ENCODE measurements around the gene VAC14.

VAC14 gene

DNA sequence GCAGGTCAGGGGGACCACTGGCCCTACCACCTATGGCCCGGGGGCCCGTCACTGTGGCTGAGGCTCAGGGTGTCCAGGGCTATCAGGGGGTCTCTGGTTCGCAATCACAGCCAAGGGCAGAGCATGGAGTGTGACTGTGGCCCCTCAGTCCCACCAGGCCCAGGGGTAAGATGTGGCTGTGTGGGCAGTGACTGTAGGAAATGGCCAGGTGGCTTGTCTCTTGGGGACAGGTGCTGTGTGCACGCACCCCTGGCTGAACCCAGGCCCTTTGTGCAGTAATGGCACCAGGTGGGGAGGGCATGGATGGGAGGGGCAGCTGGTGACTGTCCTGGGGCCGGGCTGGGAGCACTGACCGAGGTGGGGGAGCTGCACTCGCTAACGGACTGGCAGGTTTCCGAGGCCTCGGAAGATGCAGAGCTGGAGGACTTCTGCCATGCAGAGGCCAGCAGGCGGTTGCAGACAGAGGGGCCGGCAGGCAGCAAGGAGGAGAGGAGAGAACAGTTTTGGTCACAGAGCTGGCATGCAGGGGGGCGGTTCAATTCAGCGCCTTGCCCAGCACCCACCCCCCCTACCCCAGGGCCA is 135.8 kb downstream of the VAC14 start:
- TF ChIP-seq, protein P1, sequence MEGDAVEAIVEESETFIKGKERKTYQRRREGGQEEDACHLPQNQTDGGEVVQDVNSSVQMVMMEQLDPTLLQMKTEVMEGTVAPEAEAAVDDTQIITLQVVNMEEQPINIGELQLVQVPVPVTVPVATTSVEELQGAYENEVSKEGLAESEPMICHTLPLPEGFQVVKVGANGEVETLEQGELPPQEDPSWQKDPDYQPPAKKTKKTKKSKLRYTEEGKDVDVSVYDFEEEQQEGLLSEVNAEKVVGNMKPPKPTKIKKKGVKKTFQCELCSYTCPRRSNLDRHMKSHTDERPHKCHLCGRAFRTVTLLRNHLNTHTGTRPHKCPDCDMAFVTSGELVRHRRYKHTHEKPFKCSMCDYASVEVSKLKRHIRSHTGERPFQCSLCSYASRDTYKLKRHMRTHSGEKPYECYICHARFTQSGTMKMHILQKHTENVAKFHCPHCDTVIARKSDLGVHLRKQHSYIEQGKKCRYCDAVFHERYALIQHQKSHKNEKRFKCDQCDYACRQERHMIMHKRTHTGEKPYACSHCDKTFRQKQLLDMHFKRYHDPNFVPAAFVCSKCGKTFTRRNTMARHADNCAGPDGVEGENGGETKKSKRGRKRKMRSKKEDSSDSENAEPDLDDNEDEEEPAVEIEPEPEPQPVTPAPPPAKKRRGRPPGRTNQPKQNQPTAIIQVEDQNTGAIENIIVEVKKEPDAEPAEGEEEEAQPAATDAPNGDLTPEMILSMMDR (IDR thresholded peaks at IDR 0.05), result no peak

DNA sequence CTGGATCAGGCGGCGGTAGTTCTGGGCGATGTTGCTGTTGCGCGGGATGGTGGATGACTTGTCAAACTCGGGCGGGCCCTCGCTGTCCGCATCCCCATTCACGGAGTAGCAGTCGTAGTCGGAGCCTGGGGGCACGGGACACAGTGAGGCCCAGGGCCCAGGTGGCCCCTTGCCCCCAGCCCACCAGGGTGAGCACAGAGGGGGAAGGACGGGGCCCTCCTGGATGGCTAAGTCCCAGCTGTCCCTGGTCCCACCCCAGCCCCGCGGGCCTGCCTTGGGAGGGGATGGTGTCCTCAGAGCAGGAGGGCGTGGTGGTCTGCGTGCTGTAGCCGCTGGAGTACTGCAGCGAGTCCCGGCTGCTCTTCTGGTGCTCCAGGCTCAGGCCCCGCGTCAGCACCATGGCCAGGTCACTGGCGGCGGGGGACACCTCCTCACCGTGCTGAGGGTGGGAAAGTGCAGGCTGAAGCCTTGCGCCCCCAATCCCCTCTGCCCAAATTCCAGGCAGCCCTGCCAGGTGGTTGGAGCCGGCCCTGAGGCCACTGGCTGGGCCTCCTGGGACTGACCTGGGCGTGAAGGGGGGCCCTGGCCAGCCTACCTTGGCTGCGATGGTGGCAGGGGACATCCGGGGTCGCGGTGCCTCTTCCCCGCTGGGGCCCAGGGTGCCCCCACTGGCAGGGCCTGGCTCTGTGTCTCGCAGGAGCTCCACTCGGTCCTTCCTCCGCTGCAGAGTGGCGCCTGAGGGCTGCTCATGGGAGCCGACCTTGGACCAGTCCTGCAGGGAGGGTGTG is 136.4 kb downstream of the VAC14 start:
- TF ChIP-seq, protein P1 (IDR thresholded peaks at IDR 0.05), result no peak

DNA sequence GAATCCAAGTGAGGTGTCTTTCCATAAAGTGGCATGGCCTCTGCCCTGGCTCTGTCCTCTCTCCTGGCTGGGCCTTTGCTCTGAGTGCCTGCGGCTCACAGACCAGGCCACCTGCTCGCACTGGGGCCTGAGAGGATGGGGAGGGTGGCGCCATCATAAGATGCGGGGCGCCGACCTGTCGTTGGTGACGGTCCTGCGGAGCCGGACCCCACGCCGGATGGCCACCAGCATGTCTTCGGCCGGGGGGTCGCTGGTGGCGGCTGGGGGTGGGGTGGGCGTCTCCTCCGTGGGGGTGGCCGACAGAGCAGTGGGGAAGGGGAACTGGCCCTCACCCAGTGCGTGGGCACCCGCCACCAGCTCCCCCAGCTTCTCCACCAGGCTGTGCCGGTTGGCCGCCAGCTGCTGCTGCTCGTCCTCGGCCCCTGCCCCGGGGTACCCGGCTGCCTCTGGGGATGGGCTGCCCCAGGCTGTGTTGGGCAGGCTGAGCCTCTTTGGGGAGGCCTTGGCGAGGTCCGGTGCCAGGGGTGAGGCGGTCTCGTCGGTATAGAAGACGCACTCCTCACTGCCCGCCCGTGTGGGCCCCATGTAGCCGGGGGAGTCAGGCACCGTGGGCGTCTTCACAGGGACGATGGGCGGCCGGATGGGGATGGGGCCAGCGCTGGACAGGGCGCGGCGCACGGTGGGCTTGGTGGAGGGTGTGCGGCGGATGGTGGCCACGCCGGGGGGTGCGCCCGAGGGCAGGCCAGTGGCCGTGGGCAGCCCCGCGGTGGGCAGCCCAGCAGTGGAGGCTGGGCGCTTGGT is 137.2 kb downstream of the VAC14 start:
- TF ChIP-seq, protein P1 (IDR thresholded peaks at IDR 0.05), result no peak

DNA sequence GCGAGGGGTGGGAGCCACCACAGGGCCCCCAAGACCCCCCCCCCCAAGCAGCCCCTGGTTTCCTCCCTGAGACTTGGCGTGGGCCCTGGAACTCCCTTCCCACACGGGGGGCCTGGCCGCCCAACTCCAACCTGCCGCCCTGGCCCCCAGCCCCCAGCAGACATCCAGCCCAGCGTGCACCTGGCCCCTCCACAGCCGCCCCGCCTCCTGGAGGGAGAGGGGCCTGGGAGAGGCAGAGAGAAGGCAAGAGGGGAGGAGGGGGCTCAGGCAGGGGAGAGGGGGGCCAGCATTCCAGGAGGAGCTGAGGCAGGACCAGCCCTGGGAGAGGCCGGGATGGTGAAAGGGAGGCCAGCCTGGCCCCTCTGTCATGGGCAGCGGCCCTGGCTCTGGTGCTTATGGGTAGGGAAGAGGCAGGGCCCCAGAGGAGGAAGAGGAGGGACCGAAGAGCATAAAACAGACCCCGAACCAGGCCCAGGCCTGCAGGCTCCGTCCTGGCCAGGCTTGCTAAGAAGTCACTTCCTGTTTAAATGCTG is 137.9 kb downstream of the VAC14 start:
- TF ChIP-seq, protein P1 (IDR thresholded peaks at IDR 0.05), result no peak

DNA sequence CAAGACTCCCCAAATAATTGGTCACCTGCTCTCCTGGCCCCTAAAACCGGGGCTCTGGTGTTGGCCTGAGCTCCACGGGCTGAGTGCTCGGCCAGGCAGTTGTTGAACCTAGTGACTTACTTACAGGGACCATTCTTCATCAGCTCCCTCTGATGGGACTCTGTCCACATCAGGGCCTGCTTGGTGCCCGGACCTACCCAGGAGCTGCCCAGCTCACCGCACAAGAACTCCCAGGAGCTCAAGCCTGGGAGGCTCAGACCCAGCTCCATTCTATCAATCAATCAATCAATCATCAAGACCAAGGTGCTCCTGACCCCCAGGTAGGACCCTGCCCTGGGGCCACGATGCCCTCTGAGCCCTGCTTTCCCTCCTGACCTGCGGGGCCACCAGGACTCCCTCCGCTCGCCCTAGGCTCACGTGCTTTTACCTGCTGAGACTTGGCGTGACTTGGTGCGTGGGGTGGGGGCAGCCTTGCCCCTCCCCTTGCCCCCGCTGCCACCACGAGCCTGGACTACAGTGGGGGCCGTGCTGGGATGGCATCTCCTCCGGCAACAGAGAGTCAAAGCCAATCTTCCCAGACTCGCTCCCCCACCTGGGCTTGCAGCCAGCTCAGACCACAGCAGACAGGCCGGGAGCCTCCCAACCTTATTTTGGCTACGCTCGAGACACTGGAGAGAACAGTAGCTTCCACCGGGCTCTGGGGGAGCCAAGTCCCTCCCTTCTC is 138.9 kb downstream of the VAC14 start:
- TF ChIP-seq, protein P1 (IDR thresholded peaks at IDR 0.05), result no peak

DNA sequence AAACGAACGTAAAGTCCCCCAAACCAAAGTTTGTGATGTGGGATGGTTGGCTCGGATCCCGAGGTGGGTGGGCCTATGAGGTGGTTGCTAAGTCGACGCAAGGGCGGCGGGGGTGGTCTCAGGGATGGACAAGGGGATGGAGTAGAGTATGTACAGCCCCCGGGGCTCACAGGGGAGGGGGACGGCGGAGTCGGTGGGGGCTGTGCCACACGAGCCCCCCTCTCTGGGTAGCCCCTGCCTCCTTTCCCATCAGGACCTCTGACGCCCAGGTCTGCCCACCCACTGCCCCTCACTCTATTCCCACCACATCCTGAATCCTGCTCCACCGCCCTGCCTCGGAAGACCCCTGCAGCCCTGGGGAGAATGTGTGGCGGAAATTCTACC is 139.4 kb downstream of the VAC14 start:
- TF ChIP-seq, protein P1 (IDR thresholded peaks at IDR 0.05), result no peak
